Measurements from ENCODE around the gene NFKBIZ.

NFKBIZ gene

GRCh38 chr3:101824702-101825101, 24.6 kb upstream of the NFKBIZ start:
- no peak overlapping the region for H3K4me3 ChIP-seq (ENCODE audit: control insufficient read depth, low read depth, low read length)
- peak; percentile 80 for DNase-seq (ENCODE audit: low read depth)
- TF ChIP-seq, protein P1, sequence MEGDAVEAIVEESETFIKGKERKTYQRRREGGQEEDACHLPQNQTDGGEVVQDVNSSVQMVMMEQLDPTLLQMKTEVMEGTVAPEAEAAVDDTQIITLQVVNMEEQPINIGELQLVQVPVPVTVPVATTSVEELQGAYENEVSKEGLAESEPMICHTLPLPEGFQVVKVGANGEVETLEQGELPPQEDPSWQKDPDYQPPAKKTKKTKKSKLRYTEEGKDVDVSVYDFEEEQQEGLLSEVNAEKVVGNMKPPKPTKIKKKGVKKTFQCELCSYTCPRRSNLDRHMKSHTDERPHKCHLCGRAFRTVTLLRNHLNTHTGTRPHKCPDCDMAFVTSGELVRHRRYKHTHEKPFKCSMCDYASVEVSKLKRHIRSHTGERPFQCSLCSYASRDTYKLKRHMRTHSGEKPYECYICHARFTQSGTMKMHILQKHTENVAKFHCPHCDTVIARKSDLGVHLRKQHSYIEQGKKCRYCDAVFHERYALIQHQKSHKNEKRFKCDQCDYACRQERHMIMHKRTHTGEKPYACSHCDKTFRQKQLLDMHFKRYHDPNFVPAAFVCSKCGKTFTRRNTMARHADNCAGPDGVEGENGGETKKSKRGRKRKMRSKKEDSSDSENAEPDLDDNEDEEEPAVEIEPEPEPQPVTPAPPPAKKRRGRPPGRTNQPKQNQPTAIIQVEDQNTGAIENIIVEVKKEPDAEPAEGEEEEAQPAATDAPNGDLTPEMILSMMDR (conservative IDR thresholded peaks at IDR 0.05; ENCODE audit: control insufficient read depth, insufficient read depth, low read depth, low read length) = no peak

GRCh38 chr3:101825904-101826445, 23.3 kb upstream of the NFKBIZ start:
- DNase-seq (ENCODE audit: low read depth) = peak; percentile 70
- TF ChIP-seq, protein P1 (conservative IDR thresholded peaks at IDR 0.05; ENCODE audit: control insufficient read depth, insufficient read depth, low read depth, low read length) = no peak
- no peak overlapping the region for H3K4me3 ChIP-seq (ENCODE audit: control insufficient read depth, low read depth, low read length)

DNA sequence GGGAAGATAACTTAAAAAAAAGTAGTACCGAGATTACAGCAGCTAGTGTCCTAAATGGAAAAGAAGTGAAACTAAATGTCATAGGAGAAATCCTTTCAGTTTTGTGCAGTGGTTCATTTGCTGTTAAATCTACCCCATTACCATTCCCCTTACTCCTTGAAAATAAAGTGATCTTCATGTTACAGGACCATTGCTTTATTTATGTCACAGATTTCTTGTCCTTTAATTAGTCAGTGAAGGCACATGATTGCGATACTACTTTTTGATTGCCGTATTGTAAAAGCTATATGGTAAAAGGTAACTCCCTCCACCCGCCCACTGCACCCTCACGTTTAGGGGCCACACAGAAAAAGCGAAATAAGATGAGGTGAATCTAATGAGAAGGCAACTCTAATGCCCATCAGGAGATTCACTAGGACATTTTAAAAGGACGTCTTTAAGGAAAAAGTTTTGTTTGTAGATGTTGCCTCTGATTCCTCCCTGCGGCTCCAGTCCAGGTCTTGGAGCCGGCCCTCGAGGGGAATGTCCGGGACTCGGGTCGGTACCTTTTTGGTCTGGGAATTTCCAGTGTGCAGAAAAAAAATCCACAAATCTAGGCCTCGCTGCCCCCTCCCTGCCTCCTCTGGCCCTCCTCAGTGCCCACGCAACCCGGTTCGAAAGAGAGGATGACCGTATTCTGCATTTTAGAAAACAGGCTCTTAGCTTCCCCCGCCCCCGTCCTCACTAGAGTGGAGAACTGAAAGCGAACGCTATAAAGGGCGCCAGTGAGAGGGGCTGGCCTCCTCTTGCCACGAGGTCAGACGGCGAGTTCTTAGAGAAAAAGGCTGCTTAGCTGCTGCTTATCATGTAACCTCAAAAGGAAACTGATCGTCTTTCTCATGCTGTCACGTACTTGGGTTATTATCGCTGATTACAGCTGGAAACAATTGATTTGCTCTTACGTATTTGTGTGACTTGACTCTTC, 21.8 kb upstream of the NFKBIZ start:
- DNase-seq (ENCODE audit: low read depth) = peak; percentile 79
- H3K4me3 ChIP-seq (ENCODE audit: control insufficient read depth, low read depth, low read length) = peak overlapping the region; percentile 64
- TF ChIP-seq, protein P1 (conservative IDR thresholded peaks at IDR 0.05; ENCODE audit: control insufficient read depth, insufficient read depth, low read depth, low read length) = no peak

- TF ChIP-seq, protein P1 (conservative IDR thresholded peaks at IDR 0.05; ENCODE audit: control insufficient read depth, insufficient read depth, low read depth, low read length) = no peak
- H3K4me3 ChIP-seq (ENCODE audit: control insufficient read depth, low read depth, low read length) = peak overlapping the region; percentile 64
- DNase-seq (ENCODE audit: low read depth) = peak; percentile 49
Observed at GRCh38 chr3:101828276-101828675, 21.0 kb upstream of the NFKBIZ start.

DNA sequence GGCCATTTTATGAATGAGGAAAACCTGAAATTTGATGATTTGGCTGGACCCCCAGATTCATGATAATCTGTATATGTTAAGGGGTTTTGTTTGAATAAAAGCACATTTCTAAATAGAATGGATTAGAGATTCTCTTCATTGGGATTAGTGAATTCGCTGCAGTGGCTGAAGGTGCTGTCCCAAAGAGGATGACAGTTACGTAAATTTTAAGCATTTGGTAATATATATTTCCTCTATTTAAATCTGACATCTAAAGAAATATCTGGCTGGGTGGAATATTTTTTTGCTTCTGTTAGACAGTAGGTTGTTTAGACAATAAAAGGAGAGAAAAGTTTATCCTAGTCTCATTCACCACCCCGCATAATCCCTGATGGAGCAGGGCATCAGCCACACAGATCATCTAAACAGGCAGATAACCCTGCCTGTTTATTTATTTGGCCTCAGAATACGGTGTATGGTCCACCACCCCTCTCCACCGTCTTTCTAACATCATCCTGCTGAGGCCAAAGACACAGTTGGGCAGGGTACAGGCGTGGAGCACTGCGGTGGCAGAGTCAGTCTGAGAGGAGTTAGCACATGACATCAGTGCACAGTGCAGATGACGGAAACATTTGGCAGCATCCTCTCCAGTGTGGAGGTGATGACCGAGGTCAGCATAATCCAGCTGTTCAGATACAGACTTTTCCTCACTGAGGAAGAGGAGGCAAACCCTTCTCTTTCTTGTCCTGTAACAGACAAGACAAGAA, 20.4 kb upstream of the NFKBIZ start:
- peak overlapping the region; percentile 1 for H3K4me3 ChIP-seq (ENCODE audit: control insufficient read depth, low read depth, low read length)
- peak; percentile 90 for DNase-seq (ENCODE audit: low read depth)
- TF ChIP-seq, protein P1 (conservative IDR thresholded peaks at IDR 0.05; ENCODE audit: control insufficient read depth, insufficient read depth, low read depth, low read length) = no peak

GRCh38 chr3:101829437-101829830, 19.9 kb upstream of the NFKBIZ start:
- H3K4me3 ChIP-seq (ENCODE audit: control insufficient read depth, low read depth, low read length) = no peak overlapping the region
- no peak for DNase-seq (ENCODE audit: low read depth)
- TF ChIP-seq, protein P1 (conservative IDR thresholded peaks at IDR 0.05; ENCODE audit: control insufficient read depth, insufficient read depth, low read depth, low read length) = no peak
